ENCODE measurements around the gene RPA1.
"Not testable (repeated sequence)": the region's sequence is repeated elsewhere in the genome, so short reads cannot be mapped to it uniquely, and the experiment has no call there.

The RPA1 gene

GRCh38 chr17:1880851-1881630, 51.2 kb downstream of the RPA1 start:
- no peak for DNase-seq

- peak; percentile 32 for DNase-seq
These were observed 53.0 kb downstream of the RPA1 start for GRCh38 chr17:1882836-1883235.

- no peak for DNase-seq
These were observed 53.7 kb downstream of the RPA1 start for GRCh38 chr17:1883536-1883935.

- no peak for DNase-seq
These were observed 58.9 kb downstream of the RPA1 start for GRCh38 chr17:1888741-1889140.

- DNase-seq = no peak
These were observed 61.1 kb downstream of the RPA1 start for GRCh38 chr17:1890758-1891450.

GRCh38 chr17:1894753-1895339, 65.0 kb downstream of the RPA1 start:
- no peak for DNase-seq

- DNase-seq = not testable (repeated sequence)
These were observed 65.7 kb downstream of the RPA1 start for GRCh38 chr17:1895479-1895878.

GRCh38 chr17:1896243-1897104, 66.7 kb downstream of the RPA1 start:
- no peak for DNase-seq

GRCh38 chr17:1897105-1897656, 67.4 kb downstream of the RPA1 start:
- DNase-seq = no peak

GRCh38 chr17:1898332-1898731, 68.5 kb downstream of the RPA1 start:
- DNase-seq = no peak

GRCh38 chr17:1898872-1899271, 69.1 kb downstream of the RPA1 start:
- DNase-seq = no peak

- no peak for DNase-seq
These were observed 69.7 kb downstream of the RPA1 start for GRCh38 chr17:1899403-1900000.

GRCh38 chr17:1904273-1905182, 74.7 kb downstream of the RPA1 start:
- DNase-seq = no peak

GRCh38 chr17:1905190-1905913, 75.5 kb downstream of the RPA1 start:
- DNase-seq = no peak

- no peak for DNase-seq
These were observed 76.9 kb downstream of the RPA1 start for GRCh38 chr17:1906662-1907101.

- DNase-seq = no peak
These were observed 77.4 kb downstream of the RPA1 start for GRCh38 chr17:1907216-1907631.

- no peak for DNase-seq
These were observed 78.3 kb downstream of the RPA1 start for GRCh38 chr17:1907909-1908698.

- DNase-seq = peak; percentile 63
These were observed 79.0 kb downstream of the RPA1 start for GRCh38 chr17:1908699-1909309.

- DNase-seq = no peak
These were observed 80.2 kb downstream of the RPA1 start for GRCh38 chr17:1909985-1910384.

Data from 8988T (cell line).